NCI-H748 (cell line): ENCODE measurements around the gene GLB1L3.

Experiments
- DNase-seq: peaks from one replicate; lab custom pipeline; 2025; ENCODE audit not compliant: unreplicated experiment; lab: John Stamatoyannopoulos, UW

GLB1L3 gene

GRCh38 chr11:134275534-134276395 is at the start of gene GLB1L3:
Gene GLB1L3, plus strand, starts transcription at chr11:134276379. Its CDS starts 362 bp downstream, at chr11:134276741.
- DNase-seq: peak; percentile 69

GRCh38 chr11:134226806-134227325 is 49.3 kb upstream of the GLB1L3 start:
- no peak for DNase-seq

- DNase-seq: no peak
These were observed 47.6 kb upstream of the GLB1L3 start for GRCh38 chr11:134228625-134229024.

- no peak for DNase-seq
These were observed 46.9 kb upstream of the GLB1L3 start for GRCh38 chr11:134229126-134229790.

GRCh38 chr11:134230339-134230738 is 45.8 kb upstream of the GLB1L3 start:
- no peak for DNase-seq

GRCh38 chr11:134231958-134232659 is 44.1 kb upstream of the GLB1L3 start:
- DNase-seq: no peak

- DNase-seq: no peak
These were observed 42.4 kb upstream of the GLB1L3 start for GRCh38 chr11:134233729-134234179.

- no peak for DNase-seq
These were observed 40.8 kb upstream of the GLB1L3 start for GRCh38 chr11:134235399-134235798.

GRCh38 chr11:134236834-134237556 is 39.2 kb upstream of the GLB1L3 start:
- no peak for DNase-seq

- DNase-seq: no peak
These were observed 38.6 kb upstream of the GLB1L3 start for GRCh38 chr11:134237557-134237922.

- DNase-seq: no peak
These were observed 37.2 kb upstream of the GLB1L3 start for GRCh38 chr11:134238956-134239355.

GRCh38 chr11:134240592-134240991 is 35.6 kb upstream of the GLB1L3 start:
- DNase-seq: no peak

GRCh38 chr11:134242376-134242775 is 33.8 kb upstream of the GLB1L3 start:
- DNase-seq: no peak

GRCh38 chr11:134243913-134244312 is 32.3 kb upstream of the GLB1L3 start:
- no peak for DNase-seq

- DNase-seq: no peak
These were observed 31.6 kb upstream of the GLB1L3 start for GRCh38 chr11:134244593-134244992.

GRCh38 chr11:134245434-134245833 is 30.7 kb upstream of the GLB1L3 start:
- DNase-seq: no peak

- no peak for DNase-seq
These were observed 30.1 kb upstream of the GLB1L3 start for GRCh38 chr11:134246100-134246499.

- no peak for DNase-seq
These were observed 29.5 kb upstream of the GLB1L3 start for GRCh38 chr11:134246678-134247077.

- DNase-seq: no peak
These were observed 27.2 kb upstream of the GLB1L3 start for GRCh38 chr11:134248910-134249480.

GRCh38 chr11:134250246-134250645 is 25.9 kb upstream of the GLB1L3 start:
- no peak for DNase-seq
